Measurements from ENCODE around the gene WDR59. TPM values are rescaled to one million over a fixed set of nuclear protein-coding genes. Genes with fewer than 3 reads are reported as not detected.

WDR59 gene
- total and polyA plus RNA-seq, 2 of the 4 experiments (the other 2 are of a cell fraction): 29.4 to 44.6 TPM

GRCh38 chr16:74825941-74826340 is 159.0 kb downstream of the WDR59 start:
- Histone ChIP-seq H2AK5ac (ENCODE audit: low read depth, low read length) (no peak overlapping the region), H3K4me3 (ENCODE audit: insufficient read depth, low read depth, low read length) (no peak overlapping the region), H3K27ac (ENCODE audit: insufficient read depth, low read length) (no peak overlapping the region), H2BK20ac (ENCODE audit: low read depth, low read length) (no peak overlapping the region), H3K9ac (ENCODE audit: low read depth, low read length) (no peak overlapping the region), H4K91ac (ENCODE audit: insufficient read depth, low read depth, low read length) (no peak overlapping the region), H2AFZ (replicated peaks; ENCODE audit: low read length, poor library complexity) (no peak overlapping the region), H3K4me2 (ENCODE audit: low read depth, low read length) (no peak overlapping the region), H4K5ac (ENCODE audit: low read depth, low read length) (no peak overlapping the region), H4K20me1 (ENCODE audit: insufficient read depth, low read length) (no peaks in the 10 kb centered on the region), H3K4me1 (ENCODE audit: control insufficient read depth, insufficient read depth, low read length) (no peaks in the 10 kb centered on the region), H3K27me3 (ENCODE audit: control insufficient read depth, insufficient read depth, low read length) (peaks cover 15% of the 10 kb centered on the region), H3K14ac (replicated peaks; ENCODE audit: low read depth, low read length) (no peak overlapping the region), H3K9me1 (ENCODE audit: insufficient read depth, low read length) (no peaks in the 10 kb centered on the region), H3K23ac (ENCODE audit: low read depth, low read length) (no peak overlapping the region), H4K8ac (ENCODE audit: low read depth in 2 of 2, low read length in 2 of 2) (no peak overlapping the region), H3K79me1 (ENCODE audit: low read depth in 1 of 2, low read length in 2 of 2) (no peaks in the 10 kb centered on the region), H3K56ac (ENCODE audit: extremely low read depth, insufficient read depth, low read length) (no peak overlapping the region), H3K9me3 (ENCODE audit: control insufficient read depth, insufficient read depth, low read length) (peaks cover 4% of the 10 kb centered on the region; the same call in 1 of the 2 replicates), H2BK15ac (ENCODE audit: low read depth, low read length) (no peak overlapping the region), H2BK120ac (ENCODE audit: low read depth, low read length) (no peak overlapping the region), H3K18ac (ENCODE audit: low read depth, low read length) (no peak overlapping the region), H2BK5ac (ENCODE audit: low read depth, low read length, poor library complexity, severe bottlenecking) (no peak overlapping the region), H2AK9ac (replicated peaks; ENCODE audit: low read depth, low read length, poor library complexity) (no peak overlapping the region), H3K4ac (ENCODE audit: low read depth, low read length) (no peak overlapping the region), H3K36me3 (ENCODE audit: control insufficient read depth, insufficient read depth, low read length) (no peaks in the 10 kb centered on the region)
- ChIA-PET POLR2A (ENCODE audit: unreplicated experiment) (no interaction called here), CTCF (interaction anchor here (1.3 kb wide), 1 partner anchor 13 kb away, joined by 3 read pairs; no protein-coding TSS in a partner anchor)
- 90% methylated on average over 2 of the region's 5 CpGs; no CpG with 5 or more reads in 1 of the 2 experiments for WGBS, 2 experiments (ENCODE audit: extremely low coverage in 2 of 2, insufficient read length in 1 of 2)
- intact Hi-C loops (cut with micrococcal nuclease) (no loop called here), dilution Hi-C loops (cut with HindIII; ENCODE audit: low sequenced_read_pairs, unreplicated experiment) (no loop called here), in situ Hi-C loops (cut with MboI; ENCODE audit: low sequenced_read_pairs) (no loop called here)
- TF ChIP-seq NFE2L2 (IDR thresholded peaks at IDR 0.05; ENCODE audit: low read depth, low read length): no peak
- TF ChIP-seq MAZ (IDR thresholded peaks at IDR 0.05; ENCODE audit: borderline replicate concordance, low read depth, low read length): no peak
- TF ChIP-seq ELK1 (IDR thresholded peaks at IDR 0.05; ENCODE audit: borderline replicate concordance, low read depth, low read length): no peak
- no peak for TF ChIP-seq FOS (IDR thresholded peaks at IDR 0.05; ENCODE audit: low read depth, low read length)
- TF ChIP-seq CEBPB (IDR thresholded peaks at IDR 0.05; ENCODE audit: low read depth, low read length): no peak
- no peak for TF ChIP-seq POLR2A (IDR thresholded peaks at IDR 0.05; ENCODE audit: low read depth, low read length)
- TF ChIP-seq MAFK (IDR thresholded peaks at IDR 0.05; ENCODE audit: low read depth, low read length): no peak
- no peak for DNase-seq
- BruUV-seq (replicated peaks): no TSS peak
- ATAC-seq (ENCODE audit: low read depth): no peak

Measured in IMR-90 (cell line).